K562 (cell line): ENCODE data around the gene GYS1. TPM values are rescaled to one million over a fixed set of nuclear protein-coding genes. Genes with fewer than 3 reads are reported as not detected.
A peak's percentile ranks its signal among the peaks of the same experiment; 100 is the strongest.

Source experiments
- GABPA ChIP-seq: fragments of 200-800 bp; sonication (Bioruptor generic); conservative IDR thresholded peaks from 2 replicates; pipeline ENCODE4 v1.6.1; 2016; ENCODE audit warnings: low read depth, missing genetic modification characterization, missing compliant biosample characterization
- POLR3G ChIP-seq: IDR thresholded peaks from 2 replicates; pipeline ENCODE4 v1.6.1; 2011; ENCODE audit not compliant: insufficient read length, insufficient replicate concordance; ENCODE audit errors: extremely low read depth
- POU5F1 ChIP-seq: fragments of 150-350 bp; IDR thresholded peaks from 2 replicates; pipeline ENCODE4 v1.6.1; 2014; ENCODE audit warnings: borderline replicate concordance, low read length, low read depth, mild to moderate bottlenecking; ENCODE audit not compliant: partially characterized antibody
- RBFOX2 ChIP-seq: fragments of 200-400 bp; formaldehyde crosslinking; IDR thresholded peaks from 2 replicates; pipeline ENCODE4 v1.6.1; 2017; ENCODE audit warnings: low read depth, mild to moderate bottlenecking, low read length, moderate library complexity
- SAFB ChIP-seq: fragments of 200-400 bp; formaldehyde crosslinking; IDR thresholded peaks from 2 replicates; pipeline ENCODE4 v1.6.1; 2017; ENCODE audit warnings: low read depth, low read length, borderline replicate concordance
- STAT5B ChIP-seq: fragments of 250-450 bp; sonication (Bioruptor Pico); IDR thresholded peaks from 2 replicates; pipeline ENCODE4 v1.8.0; 2021; ENCODE audit warnings: mild to moderate bottlenecking, inconsistent platforms
- ZNF445 ChIP-seq: fragments of 250-450 bp; sonication (Bioruptor Pico); IDR thresholded peaks from 2 replicates; pipeline ENCODE4 v1.4.0; 2020; ENCODE audit warnings: low read depth, mild to moderate bottlenecking, moderate library complexity
- polyA plus RNA-seq, 8 experiments: library from polyadenylated mRNA; depleted of rRNA in 4 of 8; stranded (reverse) in 5 of 8; unstranded in 3 of 8; fragments of >200 nt; fragmentation: Nextera tagmentation in 2 of 8; fragmentation: Illumina TruSeq in 1 of 8; extraction: Ambion mirVana in 2 of 8; extraction: Trizol in 1 of 8; gene quantifications; 2 replicates each; pipeline versions ENCODE4 v1.2.1 to v1.2.3, GENCODE V29; 2011 to 2014; ENCODE audit warnings: inconsistent platforms in 1 of 8, missing spikeins in 1 of 8
- total RNA-seq, 7 experiments: library from RNA; depleted of rRNA in 6 of 7; stranded (reverse); fragments of >200 nt in 6 of 7; fragmentation: Illumina TruSeq in 2 of 7; extraction: Trizol in 2 of 7; gene quantifications; 2 replicates each; pipeline versions ENCODE4 v1.2.1 to v1.2.3, GENCODE V29; 2011 to 2021; ENCODE audit warnings: low replicate concordance in 1 of 7
- TF ChIP-seq, protein P1 (sequence below): fragments of 450-650 bp; IDR thresholded peaks from 2 replicates; pipeline ENCODE4 v1.6.1; 2016; ENCODE audit warnings: mild to moderate bottlenecking, moderate library complexity
- TF ChIP-seq, protein P2 (sequence below): sonication (generic); formaldehyde crosslinking; IDR thresholded peaks from 2 replicates; pipeline ENCODE4 v1.8.0; 2022; ENCODE audit warnings: mild to moderate bottlenecking, low read depth, missing genetic modification reagents
- TF ChIP-seq, protein P3 (sequence below): fragments of 250-450 bp; sonication (Bioruptor Pico); IDR thresholded peaks from 2 replicates; pipeline ENCODE4 v1.5.0; 2020; ENCODE audit warnings: mild to moderate bottlenecking, borderline replicate concordance
- TF ChIP-seq, protein P4 (sequence below): fragments of 250-450 bp; sonication (Bioruptor Pico); IDR thresholded peaks from 2 replicates; pipeline ENCODE4 v1.5.0; 2021

Gene GYS1
- total and polyA plus RNA-seq, 9 of the 15 experiments (the other 6 are each of a cell fraction or from before 2014, with no cell fraction given), result 1.9 to 31.1 (median 15.2) TPM

DNA sequence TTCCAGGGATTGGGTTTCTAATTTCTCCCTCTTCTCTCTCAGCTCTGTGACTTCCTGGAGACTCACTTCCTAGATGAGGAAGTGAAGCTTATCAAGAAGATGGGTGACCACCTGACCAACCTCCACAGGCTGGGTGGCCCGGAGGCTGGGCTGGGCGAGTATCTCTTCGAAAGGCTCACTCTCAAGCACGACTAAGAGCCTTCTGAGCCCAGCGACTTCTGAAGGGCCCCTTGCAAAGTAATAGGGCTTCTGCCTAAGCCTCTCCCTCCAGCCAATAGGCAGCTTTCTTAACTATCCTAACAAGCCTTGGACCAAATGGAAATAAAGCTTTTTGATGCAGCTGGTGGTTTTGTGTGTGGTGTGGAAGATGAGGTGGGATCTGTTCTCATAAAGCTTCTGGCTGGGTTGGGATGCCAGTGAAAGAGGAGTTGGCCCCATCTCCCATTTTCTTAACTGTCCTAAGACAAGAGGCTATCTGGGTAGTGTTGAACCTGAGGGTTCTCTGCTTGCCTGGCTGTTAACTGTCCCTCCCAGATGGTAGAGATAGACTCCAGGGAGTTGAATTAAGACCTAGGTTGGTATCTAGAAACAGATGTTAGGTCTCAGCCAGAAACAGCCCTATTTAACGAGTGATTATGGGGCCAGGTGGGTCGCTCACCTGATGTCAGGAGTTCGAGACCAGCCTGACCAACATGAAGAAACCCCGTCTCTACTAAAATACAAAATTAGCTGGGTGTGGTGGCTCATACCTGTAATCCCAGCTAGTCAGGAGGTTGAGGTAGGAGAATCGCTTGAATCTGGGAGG, 26.4 kb downstream of the GYS1 start (continued):
- TF ChIP-seq, protein P1, sequence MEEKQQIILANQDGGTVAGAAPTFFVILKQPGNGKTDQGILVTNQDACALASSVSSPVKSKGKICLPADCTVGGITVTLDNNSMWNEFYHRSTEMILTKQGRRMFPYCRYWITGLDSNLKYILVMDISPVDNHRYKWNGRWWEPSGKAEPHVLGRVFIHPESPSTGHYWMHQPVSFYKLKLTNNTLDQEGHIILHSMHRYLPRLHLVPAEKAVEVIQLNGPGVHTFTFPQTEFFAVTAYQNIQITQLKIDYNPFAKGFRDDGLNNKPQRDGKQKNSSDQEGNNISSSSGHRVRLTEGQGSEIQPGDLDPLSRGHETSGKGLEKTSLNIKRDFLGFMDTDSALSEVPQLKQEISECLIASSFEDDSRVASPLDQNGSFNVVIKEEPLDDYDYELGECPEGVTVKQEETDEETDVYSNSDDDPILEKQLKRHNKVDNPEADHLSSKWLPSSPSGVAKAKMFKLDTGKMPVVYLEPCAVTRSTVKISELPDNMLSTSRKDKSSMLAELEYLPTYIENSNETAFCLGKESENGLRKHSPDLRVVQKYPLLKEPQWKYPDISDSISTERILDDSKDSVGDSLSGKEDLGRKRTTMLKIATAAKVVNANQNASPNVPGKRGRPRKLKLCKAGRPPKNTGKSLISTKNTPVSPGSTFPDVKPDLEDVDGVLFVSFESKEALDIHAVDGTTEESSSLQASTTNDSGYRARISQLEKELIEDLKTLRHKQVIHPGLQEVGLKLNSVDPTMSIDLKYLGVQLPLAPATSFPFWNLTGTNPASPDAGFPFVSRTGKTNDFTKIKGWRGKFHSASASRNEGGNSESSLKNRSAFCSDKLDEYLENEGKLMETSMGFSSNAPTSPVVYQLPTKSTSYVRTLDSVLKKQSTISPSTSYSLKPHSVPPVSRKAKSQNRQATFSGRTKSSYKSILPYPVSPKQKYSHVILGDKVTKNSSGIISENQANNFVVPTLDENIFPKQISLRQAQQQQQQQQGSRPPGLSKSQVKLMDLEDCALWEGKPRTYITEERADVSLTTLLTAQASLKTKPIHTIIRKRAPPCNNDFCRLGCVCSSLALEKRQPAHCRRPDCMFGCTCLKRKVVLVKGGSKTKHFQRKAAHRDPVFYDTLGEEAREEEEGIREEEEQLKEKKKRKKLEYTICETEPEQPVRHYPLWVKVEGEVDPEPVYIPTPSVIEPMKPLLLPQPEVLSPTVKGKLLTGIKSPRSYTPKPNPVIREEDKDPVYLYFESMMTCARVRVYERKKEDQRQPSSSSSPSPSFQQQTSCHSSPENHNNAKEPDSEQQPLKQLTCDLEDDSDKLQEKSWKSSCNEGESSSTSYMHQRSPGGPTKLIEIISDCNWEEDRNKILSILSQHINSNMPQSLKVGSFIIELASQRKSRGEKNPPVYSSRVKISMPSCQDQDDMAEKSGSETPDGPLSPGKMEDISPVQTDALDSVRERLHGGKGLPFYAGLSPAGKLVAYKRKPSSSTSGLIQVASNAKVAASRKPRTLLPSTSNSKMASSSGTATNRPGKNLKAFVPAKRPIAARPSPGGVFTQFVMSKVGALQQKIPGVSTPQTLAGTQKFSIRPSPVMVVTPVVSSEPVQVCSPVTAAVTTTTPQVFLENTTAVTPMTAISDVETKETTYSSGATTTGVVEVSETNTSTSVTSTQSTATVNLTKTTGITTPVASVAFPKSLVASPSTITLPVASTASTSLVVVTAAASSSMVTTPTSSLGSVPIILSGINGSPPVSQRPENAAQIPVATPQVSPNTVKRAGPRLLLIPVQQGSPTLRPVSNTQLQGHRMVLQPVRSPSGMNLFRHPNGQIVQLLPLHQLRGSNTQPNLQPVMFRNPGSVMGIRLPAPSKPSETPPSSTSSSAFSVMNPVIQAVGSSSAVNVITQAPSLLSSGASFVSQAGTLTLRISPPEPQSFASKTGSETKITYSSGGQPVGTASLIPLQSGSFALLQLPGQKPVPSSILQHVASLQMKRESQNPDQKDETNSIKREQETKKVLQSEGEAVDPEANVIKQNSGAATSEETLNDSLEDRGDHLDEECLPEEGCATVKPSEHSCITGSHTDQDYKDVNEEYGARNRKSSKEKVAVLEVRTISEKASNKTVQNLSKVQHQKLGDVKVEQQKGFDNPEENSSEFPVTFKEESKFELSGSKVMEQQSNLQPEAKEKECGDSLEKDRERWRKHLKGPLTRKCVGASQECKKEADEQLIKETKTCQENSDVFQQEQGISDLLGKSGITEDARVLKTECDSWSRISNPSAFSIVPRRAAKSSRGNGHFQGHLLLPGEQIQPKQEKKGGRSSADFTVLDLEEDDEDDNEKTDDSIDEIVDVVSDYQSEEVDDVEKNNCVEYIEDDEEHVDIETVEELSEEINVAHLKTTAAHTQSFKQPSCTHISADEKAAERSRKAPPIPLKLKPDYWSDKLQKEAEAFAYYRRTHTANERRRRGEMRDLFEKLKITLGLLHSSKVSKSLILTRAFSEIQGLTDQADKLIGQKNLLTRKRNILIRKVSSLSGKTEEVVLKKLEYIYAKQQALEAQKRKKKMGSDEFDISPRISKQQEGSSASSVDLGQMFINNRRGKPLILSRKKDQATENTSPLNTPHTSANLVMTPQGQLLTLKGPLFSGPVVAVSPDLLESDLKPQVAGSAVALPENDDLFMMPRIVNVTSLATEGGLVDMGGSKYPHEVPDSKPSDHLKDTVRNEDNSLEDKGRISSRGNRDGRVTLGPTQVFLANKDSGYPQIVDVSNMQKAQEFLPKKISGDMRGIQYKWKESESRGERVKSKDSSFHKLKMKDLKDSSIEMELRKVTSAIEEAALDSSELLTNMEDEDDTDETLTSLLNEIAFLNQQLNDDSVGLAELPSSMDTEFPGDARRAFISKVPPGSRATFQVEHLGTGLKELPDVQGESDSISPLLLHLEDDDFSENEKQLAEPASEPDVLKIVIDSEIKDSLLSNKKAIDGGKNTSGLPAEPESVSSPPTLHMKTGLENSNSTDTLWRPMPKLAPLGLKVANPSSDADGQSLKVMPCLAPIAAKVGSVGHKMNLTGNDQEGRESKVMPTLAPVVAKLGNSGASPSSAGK, result no peak
- TF ChIP-seq, protein P2, sequence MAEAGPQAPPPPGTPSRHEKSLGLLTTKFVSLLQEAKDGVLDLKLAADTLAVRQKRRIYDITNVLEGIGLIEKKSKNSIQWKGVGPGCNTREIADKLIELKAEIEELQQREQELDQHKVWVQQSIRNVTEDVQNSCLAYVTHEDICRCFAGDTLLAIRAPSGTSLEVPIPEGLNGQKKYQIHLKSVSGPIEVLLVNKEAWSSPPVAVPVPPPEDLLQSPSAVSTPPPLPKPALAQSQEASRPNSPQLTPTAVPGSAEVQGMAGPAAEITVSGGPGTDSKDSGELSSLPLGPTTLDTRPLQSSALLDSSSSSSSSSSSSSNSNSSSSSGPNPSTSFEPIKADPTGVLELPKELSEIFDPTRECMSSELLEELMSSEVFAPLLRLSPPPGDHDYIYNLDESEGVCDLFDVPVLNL (CRISPR knock-in tag), result no peak
- TF ChIP-seq ZNF445 (CRISPR knock-in tag), result no peak
- TF ChIP-seq, protein P3, sequence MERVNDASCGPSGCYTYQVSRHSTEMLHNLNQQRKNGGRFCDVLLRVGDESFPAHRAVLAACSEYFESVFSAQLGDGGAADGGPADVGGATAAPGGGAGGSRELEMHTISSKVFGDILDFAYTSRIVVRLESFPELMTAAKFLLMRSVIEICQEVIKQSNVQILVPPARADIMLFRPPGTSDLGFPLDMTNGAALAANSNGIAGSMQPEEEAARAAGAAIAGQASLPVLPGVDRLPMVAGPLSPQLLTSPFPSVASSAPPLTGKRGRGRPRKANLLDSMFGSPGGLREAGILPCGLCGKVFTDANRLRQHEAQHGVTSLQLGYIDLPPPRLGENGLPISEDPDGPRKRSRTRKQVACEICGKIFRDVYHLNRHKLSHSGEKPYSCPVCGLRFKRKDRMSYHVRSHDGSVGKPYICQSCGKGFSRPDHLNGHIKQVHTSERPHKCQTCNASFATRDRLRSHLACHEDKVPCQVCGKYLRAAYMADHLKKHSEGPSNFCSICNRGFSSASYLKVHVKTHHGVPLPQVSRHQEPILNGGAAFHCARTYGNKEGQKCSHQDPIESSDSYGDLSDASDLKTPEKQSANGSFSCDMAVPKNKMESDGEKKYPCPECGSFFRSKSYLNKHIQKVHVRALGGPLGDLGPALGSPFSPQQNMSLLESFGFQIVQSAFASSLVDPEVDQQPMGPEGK (CRISPR knock-in tag), result no peak
- TF ChIP-seq RBFOX2, result no peak
- TF ChIP-seq POU5F1, result no peak
- no peak for TF ChIP-seq GABPA
- TF ChIP-seq, protein P4, sequence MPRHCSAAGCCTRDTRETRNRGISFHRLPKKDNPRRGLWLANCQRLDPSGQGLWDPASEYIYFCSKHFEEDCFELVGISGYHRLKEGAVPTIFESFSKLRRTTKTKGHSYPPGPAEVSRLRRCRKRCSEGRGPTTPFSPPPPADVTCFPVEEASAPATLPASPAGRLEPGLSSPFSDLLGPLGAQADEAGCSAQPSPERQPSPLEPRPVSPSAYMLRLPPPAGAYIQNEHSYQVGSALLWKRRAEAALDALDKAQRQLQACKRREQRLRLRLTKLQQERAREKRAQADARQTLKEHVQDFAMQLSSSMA (CRISPR knock-in tag), result peak; percentile 64
- TF ChIP-seq STAT5B (CRISPR knock-in tag), result no peak
- TF ChIP-seq POLR3G, result no peak
- TF ChIP-seq SAFB, result no peak
